Neutrophil (primary cell): ENCODE results near the gene SORBS1.

Source experiments
- H3K27ac ChIP-seq: fragments of 200-600 bp; sonication (generic); 2 replicates; pipeline ENCODE4 v1.5.1; 2016; ENCODE audit warnings: mild to moderate bottlenecking, moderate library complexity
- H3K27me3 ChIP-seq: fragments of 200-600 bp; sonication (generic); 2 replicates; pipeline ENCODE4 v1.6.0; 2016; ENCODE audit warnings: mild to moderate bottlenecking
- H3K36me3 ChIP-seq: fragments of 200-600 bp; sonication (generic); 2 replicates; pipeline ENCODE4 v1.5.1; 2017
- H3K4me1 ChIP-seq, 2 experiments: fragments of 200-600 bp in 1 of 2; sonication (generic) in 1 of 2; 1 replicate in 1 of 2; 2 replicates in 1 of 2; pipeline versions ENCODE4 v1.5.1 to v1.6.1; 2013 to 2016; ENCODE audit warnings: low read depth in 1 of 2, low read length in 1 of 2, mild to moderate bottlenecking in 1 of 2, moderate library complexity in 1 of 2; ENCODE audit not compliant: control insufficient read depth in 1 of 2, insufficient read depth in 1 of 2
- H3K4me3 ChIP-seq, 2 experiments: fragments of 200-600 bp in 1 of 2; sonication (generic) in 1 of 2; 1 replicate in 1 of 2; 2 replicates in 1 of 2; pipeline ENCODE4 v1.5.1; 2013 to 2016; ENCODE audit warnings: low read depth in 1 of 2, low read length in 1 of 2, mild to moderate bottlenecking in 1 of 2, moderate library complexity in 1 of 2
- H3K9me3 ChIP-seq: fragments of 200-600 bp; sonication (generic); 2 replicates; pipeline ENCODE4 v1.5.1; 2016
- CTCF ChIP-seq: fragments of 200-600 bp; sonication (generic); IDR thresholded peaks from 2 replicates; pipeline ENCODE4 v1.5.1; 2016; ENCODE audit warnings: antibody characterized with exemption

SORBS1 gene

GRCh38 chr10:95524358-95525032 lies 36.7 kb downstream of the SORBS1 start:
- no peak overlapping the region for H3K27ac ChIP-seq

GRCh38 chr10:95522117-95522516 lies 39.1 kb downstream of the SORBS1 start:
- TF ChIP-seq CTCF: no peak
- Histone ChIP-seq H3K36me3 (no peaks in the 10 kb centered on the region), H3K9me3 (no peaks in the 10 kb centered on the region), H3K27ac (no peak overlapping the region), H3K4me1 (no peaks in the 10 kb centered on the region), H3K4me3 (no peak overlapping the region), H3K27me3 (no peaks in the 10 kb centered on the region)

More at GRCh38 chr10:95524358-95525032, 36.7 kb downstream of the SORBS1 start:
- H3K9me3 ChIP-seq: no peaks in the 10 kb centered on the region
- no peaks in the 10 kb centered on the region for H3K36me3 ChIP-seq
- no peaks in the 10 kb centered on the region for H3K27me3 ChIP-seq
- TF ChIP-seq CTCF: no peak
- H3K4me3 ChIP-seq: no peak overlapping the region
- H3K4me1 ChIP-seq: no peaks in the 10 kb centered on the region

GRCh38 chr10:95520617-95521016 lies 40.6 kb downstream of the SORBS1 start:
- Histone ChIP-seq H3K4me3 (no peak overlapping the region), H3K36me3 (no peaks in the 10 kb centered on the region), H3K27me3 (no peaks in the 10 kb centered on the region), H3K9me3 (no peaks in the 10 kb centered on the region), H3K4me1 (no peaks in the 10 kb centered on the region), H3K27ac (no peak overlapping the region)
- no peak for TF ChIP-seq CTCF

- TF ChIP-seq CTCF: no peak
- Histone ChIP-seq H3K27ac (no peak overlapping the region), H3K9me3 (no peaks in the 10 kb centered on the region), H3K27me3 (no peaks in the 10 kb centered on the region), H3K4me1 (no peaks in the 10 kb centered on the region), H3K4me3 (no peak overlapping the region), H3K36me3 (no peaks in the 10 kb centered on the region)
Measured at GRCh38 chr10:95518455-95519452, 42.4 kb downstream of the SORBS1 start.

GRCh38 chr10:95517536-95518454 lies 43.4 kb downstream of the SORBS1 start:
- no peaks in the 10 kb centered on the region for H3K4me1 ChIP-seq
- no peak overlapping the region for H3K27ac ChIP-seq
- H3K9me3 ChIP-seq: no peaks in the 10 kb centered on the region
- H3K36me3 ChIP-seq: no peaks in the 10 kb centered on the region
- TF ChIP-seq CTCF: no peak
- H3K4me3 ChIP-seq: no peak overlapping the region
- H3K27me3 ChIP-seq: no peaks in the 10 kb centered on the region
